GM21423 (cell line): ENCODE measurements around the gene NINJ2.

Experiments used
- ATAC-seq: cut with Tn5 transposase; IDR thresholded peaks from one replicate; pipeline ENCODE4 v1.9.1; 2021; ENCODE audit warnings: mild to moderate bottlenecking, moderate library complexity; ENCODE audit not compliant: unreplicated experiment

Gene NINJ2

DNA sequence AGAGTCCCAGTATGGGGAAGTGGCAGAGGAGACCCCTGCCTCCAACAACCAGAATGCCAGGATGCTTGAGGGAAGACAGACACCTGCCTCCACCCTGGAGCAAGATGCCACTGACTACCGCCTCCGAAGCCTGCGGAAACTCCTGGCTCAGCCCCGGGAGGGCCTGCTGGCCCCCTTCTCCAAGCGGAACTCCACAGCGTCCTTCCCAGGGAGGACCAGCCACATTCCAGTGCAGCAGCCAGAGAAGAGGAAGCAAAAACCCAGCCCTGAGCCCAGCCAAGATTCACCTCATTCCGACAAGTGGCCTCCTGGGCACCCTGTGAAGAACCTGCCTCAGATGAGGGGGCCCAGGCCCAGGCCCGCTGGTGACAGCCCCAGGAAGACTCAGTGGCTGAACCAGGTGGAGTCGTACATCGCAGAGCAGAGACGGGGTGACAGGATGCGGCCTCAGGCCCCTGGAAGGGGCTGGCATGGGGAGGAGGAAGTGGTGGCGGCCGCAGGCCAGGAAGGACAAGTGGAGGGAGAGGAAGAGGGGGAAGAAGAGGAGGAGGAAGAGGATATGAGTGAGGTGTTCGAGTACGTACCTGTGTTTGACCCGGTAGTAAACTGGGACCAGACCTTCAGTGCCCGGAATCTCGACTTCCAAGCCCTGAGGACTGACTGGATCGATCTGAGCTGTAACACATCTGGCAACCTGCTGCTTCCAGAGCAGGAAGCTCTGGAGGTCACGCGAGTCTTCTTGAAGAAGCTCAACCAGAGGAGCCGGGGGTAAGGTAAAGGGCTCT, 109.8 kb downstream of the NINJ2 start:
- no peak for ATAC-seq

DNA sequence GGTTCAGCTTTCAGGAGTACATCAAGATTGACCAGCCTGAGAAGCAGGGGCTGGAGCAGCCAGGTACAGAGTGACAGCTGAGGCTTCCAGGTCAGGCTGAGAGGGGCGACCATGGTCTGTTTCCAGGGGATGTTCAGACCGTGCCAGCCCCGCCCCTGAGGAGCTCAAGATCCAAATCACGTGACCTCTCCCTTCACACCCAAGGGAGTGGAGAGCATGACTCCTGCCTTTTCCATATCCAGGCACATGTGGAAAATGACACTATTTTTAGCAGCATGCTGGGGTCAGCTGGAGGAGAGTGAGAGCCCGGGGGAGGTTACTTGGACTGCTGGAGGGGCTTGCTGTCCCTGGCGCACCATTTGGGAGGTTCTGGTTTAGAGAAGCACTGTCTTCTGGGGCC, 110.8 kb downstream of the NINJ2 start:
- no peak for ATAC-seq

DNA sequence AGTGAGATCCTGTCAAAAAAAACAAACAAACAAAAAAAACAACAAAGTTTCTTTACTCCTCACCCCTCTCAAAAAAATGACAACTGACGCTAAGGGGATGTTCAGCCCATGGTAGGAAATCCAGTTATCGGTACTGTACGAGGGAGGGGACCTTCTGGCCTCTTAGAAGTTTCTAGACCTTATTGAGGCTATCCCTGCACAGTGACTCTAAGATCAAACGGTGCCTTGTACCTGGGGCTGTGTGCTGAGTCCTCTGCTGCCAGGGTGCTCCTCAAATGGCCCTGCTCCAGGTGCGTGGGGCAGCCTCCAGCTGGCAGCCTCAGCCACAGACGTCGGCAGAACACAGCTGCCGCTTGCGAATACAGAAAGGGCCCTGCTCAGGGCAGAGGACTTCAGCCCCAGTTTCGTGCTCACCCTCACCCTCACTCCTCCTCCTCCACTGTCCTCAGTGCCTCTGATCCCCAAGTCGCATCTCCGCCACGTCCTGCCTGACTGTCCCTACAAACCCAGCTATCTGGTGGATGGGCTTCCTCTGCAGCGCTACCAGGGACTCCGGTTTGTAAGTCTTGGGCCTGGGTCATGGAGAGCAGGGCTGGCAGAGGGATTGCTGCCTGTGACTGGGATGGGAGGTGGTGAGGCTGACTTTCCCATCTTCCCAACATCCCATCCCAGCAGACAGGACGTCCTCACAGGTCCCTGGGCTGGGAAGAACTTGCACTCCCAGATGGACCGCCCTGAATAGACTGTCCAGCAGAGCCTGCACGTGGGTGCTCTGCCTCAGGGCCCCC, 112.6 kb downstream of the NINJ2 start:
- ATAC-seq = no peak

DNA sequence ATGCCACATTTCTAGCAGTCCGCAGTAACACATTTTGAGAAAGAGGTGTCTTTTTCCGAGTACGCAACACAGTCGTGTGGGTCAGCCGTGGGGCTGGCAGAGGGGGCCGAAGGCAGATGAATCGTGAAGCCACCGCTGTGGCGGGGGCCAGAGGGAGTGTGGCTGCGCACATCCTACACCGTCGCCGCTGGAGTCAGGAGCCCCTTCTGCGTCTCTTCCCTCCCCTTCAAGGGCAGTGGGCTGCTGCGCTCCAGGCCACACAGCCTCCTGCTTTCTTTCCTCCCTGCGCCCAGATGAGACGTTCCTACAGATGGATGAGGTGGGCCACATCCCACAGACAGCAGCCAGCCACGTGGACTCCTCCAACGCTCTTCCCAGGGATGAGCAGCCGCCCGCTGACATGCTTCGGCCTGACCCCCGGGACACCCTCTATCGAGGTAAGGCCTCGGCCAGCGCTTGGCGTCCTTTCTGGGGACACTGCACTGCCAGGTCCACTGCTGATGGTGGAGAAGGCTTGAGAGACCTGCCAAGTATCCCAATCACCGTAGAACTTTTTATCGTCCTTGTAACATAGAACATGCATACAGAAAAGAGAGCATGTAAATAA, 113.7 kb downstream of the NINJ2 start:
- no peak for ATAC-seq

DNA sequence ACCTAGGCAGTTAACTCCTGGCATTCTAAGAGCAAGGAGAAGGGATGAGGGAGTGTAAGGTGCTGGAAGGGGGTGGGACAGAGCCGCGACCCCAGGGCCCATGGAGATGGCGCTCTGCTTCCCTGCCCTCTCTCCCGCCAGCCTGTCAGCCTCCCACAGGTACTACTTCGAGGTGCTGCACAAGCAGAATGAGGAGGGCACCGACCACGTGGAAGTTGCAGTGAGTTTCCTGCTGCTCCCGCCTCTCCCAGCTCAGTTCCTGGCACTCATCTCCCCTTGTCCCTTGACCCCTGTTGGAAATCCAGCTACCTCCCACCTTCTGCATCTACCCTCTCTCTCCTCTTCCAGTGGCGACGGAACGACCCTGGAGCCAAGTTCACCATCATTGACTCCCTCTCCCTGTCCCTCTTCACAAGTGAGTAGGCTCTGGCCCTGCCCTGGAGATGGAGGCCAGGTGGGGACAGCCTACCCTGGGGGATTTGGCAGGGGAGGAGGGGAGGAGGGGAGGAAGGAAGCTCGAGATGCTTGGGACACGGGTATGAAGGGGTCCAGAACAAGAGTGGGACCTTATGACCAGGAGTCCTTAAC, 115.3 kb downstream of the NINJ2 start:
- ATAC-seq = no peak

DNA sequence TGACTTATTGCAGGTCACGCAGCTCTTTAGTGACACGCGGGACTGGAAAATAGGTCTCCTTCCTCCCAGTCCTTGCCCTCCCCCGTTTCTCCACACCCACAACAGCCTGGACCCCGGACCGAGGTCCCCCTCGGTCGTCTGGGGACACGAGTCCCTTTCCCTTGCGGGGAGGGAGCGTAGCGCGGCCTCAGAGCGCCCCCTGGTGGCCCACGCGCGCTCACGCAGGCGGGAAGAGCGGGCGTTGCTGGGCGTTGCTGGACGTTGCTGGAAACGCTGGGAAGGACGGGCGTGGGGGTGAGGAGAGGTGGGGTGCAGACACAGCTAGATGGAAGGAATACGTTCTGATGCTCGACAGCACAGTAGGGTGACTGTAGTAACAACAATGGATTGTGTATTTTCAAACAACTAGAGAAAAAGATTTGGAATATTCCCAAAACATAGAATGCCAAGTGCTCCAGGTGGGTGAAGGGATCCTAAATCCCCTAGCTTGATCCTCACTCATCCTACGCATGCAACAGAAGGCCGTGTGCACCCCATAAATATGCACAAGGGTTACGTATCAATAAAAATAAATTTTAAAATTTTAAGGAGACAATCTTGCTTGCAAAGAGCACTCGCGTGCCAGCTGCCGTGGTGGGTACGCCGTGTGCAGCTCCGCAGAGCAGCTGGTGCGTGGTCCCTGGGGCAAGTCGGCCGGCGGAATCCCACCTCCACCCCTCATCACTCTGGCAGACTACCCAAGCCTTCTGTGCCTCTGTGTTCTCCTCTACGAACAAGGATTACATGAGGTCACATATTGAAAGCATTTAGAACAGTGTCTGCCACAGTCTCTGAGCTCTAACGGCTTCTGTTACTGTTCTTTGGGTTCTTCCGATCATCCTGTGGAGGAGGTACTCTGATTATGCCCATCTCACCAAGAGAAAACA, 116.1 kb downstream of the NINJ2 start:
- ATAC-seq = no peak

DNA sequence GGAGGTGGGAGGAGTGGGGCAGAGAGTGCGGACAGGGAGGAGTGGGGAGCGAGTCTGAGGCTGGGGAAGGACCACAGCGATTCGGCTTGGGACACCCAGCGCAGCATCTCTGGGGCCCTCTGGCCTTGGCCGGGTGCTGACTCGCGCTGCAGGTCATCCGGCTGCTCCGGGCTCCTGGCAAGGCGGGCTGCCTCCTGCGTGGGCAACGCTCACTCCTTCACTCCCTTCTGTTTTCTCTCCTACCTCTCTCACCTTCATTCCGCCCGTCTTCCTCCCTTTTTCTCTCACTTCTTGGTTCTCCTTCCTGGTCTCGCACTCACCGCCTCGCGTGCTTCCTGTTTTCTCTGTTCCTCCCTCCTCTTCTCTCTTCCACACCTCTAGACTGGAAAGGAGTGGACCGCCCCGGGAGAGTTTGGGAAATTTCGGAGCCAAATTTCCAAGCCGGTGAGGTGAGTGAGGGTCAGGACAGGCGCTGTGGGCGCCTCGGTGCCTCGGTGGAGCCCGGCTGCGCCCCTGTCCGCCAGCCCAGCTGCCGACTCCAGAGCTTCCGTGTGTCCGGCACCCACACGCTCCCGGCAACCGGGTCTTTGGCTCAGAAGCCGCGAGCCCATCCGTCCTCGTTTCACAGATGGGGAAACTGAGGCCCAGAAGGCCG, 116.9 kb downstream of the NINJ2 start:
- no peak for ATAC-seq

DNA sequence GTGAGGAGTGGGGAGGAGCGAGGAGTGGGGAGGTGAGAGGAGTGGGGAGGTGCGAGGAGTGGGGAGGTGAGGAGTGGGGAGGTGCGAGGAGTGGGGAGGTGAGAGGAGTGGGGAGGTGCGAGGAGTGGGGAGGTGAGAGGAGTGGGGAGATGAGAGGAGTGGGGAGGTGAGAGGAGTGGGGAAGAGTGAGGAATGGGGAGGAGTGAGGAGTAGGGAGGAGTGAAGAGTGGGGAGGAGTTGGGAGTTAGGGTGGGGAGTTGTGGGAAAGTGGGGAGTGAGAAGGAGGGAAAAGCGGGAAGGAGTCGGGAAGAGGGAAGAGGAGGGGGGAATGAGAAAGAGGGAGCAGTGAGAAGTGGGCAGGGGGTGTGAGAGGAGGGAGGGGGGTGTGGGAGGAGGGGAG, 117.4 kb downstream of the NINJ2 start:
- no peak for ATAC-seq

DNA sequence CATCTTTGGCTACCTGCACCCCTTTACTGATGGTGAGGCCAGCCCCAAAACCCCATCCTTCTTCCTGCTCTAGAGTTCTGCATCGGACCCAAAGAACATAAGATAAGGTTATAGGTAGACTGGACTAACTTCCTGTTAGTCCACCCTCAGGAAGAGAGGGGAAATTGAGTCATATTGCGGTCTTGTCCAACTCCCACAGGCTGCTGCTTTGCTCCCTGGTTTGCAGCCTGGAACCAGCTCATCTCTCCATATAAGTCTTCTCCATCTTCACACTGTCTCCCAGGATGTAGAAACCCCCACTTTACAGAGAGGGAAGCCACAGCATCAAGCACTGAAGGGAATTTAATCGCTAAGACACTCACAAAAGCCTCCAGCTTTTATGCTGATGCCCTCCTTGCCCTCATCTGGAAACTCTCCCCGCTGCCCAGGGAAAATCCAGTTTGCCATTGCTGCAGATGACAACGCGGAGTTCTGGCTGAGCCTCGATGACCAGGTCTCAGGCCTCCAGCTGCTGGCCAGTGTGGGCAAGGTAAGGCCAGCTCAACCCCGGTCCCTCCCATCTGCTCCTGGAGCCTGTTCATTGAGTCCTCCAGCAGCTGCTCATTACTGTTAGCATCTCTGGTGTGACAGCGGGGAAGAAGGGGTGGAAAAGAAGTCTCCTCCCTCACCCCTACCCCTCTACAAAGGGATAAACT, 118.2 kb downstream of the NINJ2 start:
- no peak for ATAC-seq

DNA sequence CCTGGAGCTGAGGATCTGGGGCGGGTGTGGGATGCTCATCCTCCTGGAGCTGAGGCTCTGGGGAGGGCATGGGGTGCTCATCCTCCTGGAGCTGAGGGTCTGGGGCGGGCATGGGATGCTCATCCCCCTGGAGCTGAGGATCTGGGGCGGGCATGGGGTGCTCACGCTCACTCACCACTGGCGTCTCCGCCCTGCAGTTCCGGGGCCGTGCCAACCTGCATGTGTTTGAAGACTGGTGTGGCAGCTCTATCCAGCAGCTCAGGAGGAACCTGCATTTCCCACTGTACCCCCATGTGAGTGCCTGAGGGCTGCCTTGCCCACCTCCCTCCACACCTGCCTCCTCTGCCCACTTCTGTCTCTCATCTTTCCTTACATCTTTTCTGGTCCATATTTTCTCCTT, 119.1 kb downstream of the NINJ2 start:
- ATAC-seq = no peak

DNA sequence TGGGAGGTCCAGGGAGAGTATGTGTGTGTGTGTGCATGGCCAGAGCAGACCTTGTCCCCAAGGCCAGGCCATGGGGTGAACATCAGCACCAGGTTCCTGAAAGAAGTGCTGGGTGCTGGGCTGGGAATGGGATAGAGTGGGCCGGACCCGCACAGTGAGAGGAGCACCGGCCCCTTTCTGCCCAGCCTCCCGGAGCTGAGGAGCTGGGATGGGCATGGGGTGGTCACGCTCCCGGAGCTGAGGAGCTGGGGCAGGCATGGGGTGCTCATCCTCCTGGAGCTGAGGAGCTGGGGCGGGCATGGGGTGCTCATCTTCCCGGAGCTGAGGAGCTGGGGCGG, 120.2 kb downstream of the NINJ2 start:
- ATAC-seq = no peak

DNA sequence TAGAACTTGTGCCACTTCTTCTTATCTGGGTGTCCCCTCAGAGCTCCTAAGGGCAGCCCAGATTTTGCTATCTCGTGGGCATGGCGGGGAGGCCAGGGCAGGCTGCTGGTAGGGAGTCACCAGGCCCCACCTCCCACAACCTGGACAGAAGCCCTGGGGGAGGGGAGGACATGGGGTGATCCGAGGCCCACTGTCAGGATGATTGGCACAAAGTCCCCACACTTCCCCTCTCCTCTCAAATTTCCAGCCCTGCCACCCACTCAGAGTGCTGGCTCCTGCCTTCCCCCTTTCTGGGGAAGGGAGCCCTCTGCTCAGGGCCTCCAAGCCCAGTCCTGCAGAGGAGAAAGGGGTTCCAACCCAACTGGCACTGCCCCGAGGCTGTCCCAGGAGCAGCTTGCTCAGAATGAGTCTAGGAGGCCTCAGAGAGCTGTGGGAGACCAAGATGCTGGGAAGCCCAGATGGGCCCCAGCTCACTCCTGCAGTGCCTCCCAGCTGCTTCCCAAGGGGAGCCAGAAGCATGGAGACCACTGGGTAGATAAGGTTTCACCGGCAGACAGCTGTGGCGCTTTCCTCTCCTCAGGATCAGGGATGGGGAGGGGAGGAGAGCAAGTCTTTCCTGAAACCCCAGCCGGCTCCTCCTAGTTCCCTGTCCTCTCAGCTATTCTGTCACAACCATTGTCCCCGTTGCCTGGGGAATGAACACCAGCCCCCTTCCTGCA, 120.7 kb downstream of the NINJ2 start:
- ATAC-seq = no peak

DNA sequence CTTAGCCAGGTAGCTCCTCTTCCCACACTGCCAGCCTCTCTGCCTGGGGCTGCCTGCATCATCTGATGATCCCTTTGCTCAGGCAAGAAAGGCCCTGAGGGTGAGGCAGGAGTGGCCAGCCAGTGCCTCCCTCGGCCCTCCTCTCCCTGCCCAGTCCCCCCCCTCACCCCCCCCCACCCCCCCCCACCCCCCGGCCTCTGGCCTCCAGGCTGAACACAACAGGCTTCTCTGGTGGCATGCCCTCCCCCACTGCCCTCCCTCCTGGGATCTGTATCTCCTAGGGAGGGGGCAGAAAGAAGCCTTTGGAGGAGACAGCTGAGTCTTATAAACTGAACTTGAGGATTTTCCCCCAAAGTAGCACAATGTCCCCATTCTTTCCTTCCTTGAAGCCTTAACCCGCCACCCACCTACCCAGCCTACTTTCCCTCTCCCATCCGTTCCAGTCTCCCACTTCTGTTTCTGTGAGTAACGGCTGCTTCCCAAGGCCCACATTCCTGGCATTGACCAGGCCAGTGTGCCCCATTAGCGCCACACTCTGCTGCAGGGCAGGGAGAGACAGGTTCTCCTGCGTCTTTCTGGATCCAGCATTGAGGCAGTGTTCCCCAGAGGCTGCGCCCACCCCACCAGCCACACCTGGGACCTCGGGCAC, 121.4 kb downstream of the NINJ2 start:
- no peak for ATAC-seq

DNA sequence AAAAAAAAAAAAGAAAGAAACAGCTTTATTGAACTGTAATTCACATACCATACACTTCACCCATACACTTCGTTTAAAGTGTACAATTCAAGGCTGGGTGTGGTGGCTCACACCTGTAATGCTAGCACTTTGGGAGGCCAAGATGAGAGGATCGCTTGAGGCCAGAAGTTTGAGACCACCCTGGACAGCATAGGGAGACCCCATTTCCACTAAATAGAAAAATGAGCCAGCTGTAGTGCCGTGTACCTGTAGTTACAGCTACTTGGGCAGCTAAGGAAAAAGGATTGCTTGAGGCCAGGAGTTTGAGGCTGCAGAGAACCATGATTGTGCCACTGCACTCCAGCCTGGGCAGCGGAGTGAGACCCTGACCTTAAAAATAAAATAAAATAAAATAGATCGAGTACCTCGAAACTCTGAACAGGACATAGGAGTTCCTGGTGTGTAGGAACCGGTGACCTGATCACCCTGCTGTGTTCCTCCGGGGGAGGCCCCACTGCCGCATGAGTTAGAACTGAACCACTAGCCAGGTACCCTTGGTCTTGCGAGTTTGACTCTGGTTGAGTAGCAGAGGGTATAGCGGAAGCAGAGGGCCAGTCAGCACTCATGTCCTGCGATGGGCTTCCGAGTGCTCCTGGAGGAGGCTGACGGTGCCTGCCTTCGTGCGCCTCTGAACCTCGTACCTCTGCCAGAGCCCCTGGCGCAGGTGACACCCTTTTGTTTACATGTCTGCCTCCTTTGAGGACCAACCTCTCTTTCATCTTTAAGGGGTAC, 123.5 kb downstream of the NINJ2 start:
- ATAC-seq = no peak

DNA sequence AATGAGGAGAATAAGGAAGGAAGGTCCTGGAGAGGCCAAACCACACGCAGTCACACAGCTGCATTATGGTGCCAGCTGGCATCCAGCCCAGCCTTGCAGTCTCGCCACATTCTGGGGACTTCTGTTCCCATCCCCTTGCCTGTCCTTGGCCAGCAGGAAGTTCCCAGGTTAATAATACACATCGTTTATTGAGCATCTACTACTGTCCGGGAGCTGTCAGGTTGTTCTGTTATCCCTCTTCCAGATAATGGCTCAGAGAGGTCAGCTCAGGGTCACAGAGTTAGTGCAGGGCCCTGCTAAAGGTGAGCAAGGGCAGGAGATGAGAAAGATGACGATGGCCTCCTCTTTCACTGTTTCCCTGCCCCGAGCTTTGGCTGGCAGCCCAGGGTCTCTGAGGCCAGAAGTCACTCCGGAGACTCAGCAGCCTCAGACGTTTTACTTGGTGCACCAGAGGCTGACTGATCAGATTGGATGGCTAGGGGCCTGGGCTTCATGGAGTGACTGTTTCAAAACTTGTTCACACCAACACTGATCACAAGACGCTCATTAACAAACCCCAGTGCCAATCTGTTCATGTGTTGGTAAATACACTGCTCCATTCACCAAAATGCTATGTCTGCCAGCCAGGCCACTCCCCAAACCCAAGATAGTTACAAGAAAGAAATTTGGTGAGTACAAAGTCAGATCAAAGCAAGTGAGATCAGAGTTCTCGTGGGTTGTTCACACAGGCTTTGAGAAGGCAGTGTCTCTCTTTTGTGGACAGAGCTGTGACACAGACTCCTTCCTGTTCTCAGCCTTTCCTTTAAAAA, 124.3 kb downstream of the NINJ2 start:
- ATAC-seq = no peak

DNA sequence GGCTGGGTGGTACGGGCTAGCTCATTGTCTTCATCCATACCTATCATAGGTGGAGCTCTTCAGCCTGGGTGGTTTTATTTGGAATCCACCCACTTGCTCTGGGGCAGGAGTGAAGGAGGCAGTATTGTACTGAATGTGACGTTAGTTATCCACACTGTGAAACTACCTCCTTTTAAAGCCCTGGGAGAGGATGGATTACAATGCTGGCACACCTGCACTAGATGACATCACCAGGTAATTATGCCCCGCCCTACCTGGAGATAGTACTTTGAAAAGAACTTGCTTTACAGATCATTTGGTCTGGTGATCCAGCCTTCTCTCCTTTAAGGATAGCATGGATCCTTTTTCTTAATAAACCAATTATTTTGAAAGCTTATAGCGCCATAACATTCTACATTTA, 125.5 kb downstream of the NINJ2 start:
- ATAC-seq = no peak

DNA sequence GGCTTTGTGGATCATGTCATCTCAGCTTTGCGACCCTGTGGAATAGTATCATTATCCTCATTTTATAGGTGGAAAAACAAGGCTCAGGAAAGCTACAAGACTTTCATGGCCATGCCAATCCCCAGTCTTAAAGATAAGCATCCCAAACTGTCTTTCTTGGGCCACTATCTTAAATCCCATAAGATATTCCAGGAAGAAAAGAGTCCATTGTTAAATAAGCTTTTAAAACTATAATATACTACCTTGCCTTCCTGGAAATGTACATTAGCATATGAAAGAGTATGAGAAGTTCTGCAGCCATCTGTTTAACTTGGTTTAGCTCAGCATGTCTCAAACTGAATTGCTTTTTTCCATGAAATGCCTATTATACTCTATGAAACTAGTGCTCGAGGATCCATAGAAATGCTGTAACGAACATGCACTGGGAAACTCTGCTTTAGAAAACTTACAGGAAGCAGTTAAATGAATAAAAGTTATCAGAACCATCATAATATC, 126.4 kb downstream of the NINJ2 start:
- ATAC-seq = no peak
